NCI-H2107 treated with DMSO at 0.1 percent for 48 hours (cell line): ENCODE measurements around the gene SIM1.

Experiments used
- DNase-seq: peaks from one replicate; lab custom pipeline; 2025; ENCODE audit not compliant: unreplicated experiment; lab: John Stamatoyannopoulos, UW

SIM1 gene

GRCh38 chr6:100430962-100431361 is 33.8 kb downstream of the SIM1 start:
- no peak for DNase-seq

DNA sequence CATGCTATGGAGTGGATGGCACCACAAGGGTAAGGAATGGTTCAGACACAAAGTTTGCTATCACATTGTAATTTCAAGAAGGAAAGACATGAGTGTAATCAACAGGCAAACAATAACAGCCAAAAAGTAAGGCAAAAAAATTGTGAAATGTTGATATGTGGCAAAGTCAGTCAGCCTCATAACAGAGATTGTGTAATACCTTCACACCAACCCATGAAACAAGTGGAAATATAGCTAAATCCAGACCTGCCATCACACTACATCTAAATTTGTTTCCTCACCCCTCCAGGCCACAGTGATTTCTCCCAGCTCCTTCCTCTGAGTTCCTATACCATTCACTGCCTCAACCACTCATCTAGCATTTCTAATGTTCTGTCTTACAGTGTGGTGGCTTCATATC is 37.3 kb downstream of the SIM1 start:
- no peak for DNase-seq

DNA sequence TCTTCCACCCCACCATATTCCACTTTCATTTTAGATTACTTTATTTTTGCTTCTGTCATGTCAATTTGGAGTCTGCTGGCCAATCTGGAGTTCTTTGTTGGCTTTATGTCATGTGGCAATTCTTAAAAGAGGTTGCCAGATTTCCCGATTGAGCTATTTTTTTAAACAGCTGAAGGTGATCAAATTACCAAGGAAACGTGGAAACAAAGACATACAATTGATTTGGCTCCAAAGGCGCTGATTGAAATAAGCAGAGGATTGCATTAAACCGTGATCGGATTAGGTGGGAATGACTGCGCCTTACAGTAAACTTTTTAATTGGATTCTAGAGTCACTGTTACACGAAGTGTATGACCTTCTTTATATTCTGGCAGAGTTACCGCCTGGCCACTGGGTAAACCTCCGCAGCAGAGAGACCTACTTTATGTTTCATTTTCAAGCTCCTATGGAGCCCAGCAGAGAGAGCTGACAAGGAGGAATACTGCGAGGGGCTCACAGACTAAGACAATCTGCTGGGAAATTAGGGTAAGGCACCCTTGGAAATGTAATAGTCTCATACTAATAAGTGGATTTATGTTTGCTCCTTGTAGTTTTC is 37.9 kb downstream of the SIM1 start:
- no peak for DNase-seq

DNA sequence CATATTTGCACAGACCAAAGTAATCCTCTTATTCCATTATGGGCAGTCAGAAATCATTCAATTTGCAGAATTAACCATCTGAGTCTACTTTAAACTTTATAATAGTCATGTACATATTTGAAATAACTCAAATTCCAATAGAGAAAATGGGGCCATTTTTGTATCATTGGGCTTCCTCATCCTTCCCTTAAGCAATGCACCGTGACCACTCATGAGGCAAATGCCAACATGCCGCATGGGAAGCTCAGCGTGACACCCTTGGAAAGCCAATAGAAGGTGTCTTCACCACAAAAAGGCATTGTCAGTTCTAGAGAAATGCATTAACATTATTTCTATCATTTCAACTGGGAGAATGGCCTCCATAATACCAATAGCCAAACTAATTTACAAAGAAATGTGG is 38.5 kb downstream of the SIM1 start:
- DNase-seq, result no peak

- no peak for DNase-seq
Observed at GRCh38 chr6:100420711-100421110, 44.0 kb downstream of the SIM1 start.

- no peak for DNase-seq
Observed at GRCh38 chr6:100417036-100417435, 47.7 kb downstream of the SIM1 start.

GRCh38 chr6:100415768-100416167 is 49.0 kb downstream of the SIM1 start:
- no peak for DNase-seq

DNA sequence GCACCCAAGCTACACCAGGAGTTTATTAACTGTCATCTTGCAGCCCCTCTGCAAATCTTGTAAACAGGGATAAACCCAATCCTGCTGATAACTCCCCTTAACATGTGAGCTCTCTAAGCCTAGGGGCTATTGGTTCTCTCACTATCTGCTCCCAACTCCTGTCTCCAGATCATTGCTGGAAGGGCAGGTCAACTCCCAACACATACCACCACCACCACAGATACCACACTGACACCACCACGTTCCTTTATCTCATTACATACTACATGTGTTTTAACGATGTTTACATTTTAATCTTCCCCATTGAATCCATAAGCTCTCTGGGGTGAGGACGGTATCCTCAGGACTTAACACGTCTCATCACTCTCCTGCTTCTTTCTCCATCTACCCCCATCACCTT is 51.8 kb downstream of the SIM1 start:
- DNase-seq, result no peak

GRCh38 chr6:100404051-100404450 is 60.7 kb downstream of the SIM1 start:
- DNase-seq, result no peak

- no peak for DNase-seq
Observed at GRCh38 chr6:100393493-100393892, 71.2 kb downstream of the SIM1 start.

DNA sequence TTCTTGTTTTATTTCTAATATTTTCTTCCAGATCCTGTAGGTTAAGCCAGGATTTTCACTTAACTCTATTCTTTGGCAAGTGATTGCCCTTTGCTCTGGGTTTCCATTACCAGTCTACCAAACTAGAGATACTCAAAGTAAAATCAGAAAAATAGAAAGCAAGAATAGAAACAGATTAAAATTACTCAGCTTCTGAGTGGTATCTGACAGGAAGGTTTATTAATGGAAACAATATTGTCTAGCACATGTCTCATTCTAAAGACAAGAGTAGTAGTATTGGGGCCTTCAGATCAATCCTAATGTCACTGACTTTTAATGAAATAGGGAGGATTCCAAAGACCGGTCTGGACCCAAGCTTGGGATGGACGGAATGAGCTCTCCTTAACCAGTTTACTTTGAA is 72.3 kb downstream of the SIM1 start:
- no peak for DNase-seq

GRCh38 chr6:100388868-100389519 is 75.7 kb downstream of the SIM1 start:
- DNase-seq, result no peak

DNA sequence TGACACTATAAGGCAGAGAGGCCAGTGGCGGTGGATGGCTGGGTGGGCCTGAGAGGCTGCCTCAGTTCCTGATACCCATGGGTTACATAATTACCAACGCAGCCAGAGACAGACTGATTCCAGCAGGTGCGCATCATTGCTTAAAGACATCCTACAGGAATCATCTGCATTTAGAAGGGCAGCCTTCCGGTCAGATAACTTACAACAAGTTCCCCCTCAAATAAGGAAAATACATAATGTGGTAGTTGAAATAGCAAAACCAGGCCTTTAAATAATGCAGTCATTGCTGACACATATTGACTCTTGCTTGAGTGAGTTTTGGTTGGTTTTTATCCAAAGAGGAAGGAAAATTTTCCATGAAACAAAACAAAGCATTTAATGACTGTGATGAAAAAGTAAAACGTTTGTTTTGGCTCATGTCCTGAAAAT is 81.9 kb downstream of the SIM1 start:
- no peak for DNase-seq

- DNase-seq, result no peak
Observed at GRCh38 chr6:100382031-100382430, 82.7 kb downstream of the SIM1 start.

DNA sequence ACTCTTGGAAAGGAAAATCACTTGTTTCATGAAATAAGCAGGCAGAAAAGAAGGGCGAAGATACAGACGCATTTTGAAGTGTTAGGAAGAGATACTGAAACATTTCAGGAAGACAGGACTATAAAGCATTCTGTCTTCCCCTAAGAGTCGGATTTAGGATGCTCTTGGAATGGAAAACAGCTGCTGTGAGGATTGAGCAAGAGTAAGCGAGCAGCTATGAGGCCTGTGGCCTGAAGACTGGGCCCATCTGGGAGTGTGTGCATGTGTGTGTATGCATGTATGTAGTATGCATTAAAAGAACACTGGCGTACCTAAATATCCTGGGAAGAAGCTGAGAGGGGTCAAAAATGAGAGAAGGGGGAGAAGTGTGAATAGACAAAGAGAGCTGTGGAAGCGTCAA is 83.6 kb downstream of the SIM1 start:
- no peak for DNase-seq

DNA sequence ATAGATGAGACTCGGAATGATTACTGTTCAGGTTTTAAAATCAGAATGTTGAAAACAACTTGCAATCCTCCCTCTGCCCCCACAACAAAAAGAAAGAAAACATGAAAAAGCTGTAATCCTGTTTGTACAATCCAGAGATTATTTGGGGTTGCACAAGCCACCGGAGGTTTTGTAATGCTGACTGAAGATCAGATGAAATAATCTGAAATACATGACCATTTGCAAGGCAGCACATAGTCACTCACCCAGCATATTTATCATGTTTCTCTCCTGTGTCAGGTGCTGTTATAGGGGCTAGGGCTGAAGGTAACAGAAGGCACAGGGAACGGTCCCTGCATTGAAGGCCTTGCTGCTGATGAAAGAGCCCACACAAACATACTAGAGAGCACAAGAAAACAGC is 85.3 kb downstream of the SIM1 start:
- DNase-seq, result no peak

DNA sequence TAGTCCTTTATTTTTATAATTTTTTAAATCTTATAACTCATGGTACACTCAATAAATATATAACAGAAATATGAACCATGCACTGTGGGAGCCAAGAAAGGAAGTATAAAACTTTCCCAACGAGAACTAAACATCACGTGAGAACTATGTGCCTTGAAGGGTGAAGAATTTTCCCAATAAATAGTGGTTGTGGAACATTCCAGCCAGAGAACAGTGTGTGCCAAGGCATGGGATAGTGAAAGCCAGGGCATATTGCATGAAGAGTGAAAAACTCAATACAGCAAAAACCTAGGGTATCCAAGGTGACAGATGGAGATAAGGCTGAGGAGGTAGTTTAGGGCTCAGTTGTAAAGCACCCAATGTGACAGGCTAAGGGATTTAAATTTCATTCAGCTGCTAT is 86.1 kb downstream of the SIM1 start:
- DNase-seq, result no peak

DNA sequence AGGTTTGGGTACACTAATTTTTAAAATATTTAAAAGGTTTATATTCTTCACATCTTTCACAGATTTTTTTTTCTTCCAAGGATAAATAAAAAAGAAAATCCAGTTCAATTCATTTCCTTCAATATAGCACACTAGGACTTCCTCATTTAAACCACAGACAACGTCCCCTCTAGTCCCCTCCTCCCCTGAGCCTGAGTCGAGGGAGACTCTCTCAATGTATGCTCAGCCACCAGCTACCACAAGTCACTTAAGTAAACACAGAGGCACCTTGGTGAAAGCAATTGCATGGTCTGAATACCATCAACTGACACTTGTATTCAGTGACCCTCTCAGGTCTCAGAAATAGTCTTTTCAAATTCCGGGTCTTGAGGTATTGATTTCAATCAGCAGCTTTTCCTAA is 88.6 kb downstream of the SIM1 start:
- no peak for DNase-seq

GRCh38 chr6:100372326-100373091 is 92.2 kb downstream of the SIM1 start:
- no peak for DNase-seq

DNA sequence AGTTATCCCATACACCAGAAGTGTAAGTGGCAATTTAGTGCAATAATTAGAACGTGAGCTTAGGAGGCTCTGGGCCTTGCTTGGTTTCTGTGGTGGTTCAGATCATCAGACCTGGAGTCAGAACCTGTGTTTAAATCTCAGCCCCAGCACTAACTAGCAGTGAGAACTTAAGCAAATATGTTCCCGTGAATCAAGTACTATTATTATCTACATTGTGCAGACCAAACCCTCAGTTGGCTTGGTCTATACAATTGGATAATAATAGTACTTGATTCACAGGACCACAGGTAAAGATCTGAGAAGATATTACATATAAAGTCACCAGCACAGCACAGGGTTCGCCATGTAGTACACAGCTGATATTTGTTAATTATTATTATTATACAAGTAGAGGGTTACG is 93.1 kb downstream of the SIM1 start:
- no peak for DNase-seq

- no peak for DNase-seq
Observed at GRCh38 chr6:100370265-100370664, 94.5 kb downstream of the SIM1 start.

DNA sequence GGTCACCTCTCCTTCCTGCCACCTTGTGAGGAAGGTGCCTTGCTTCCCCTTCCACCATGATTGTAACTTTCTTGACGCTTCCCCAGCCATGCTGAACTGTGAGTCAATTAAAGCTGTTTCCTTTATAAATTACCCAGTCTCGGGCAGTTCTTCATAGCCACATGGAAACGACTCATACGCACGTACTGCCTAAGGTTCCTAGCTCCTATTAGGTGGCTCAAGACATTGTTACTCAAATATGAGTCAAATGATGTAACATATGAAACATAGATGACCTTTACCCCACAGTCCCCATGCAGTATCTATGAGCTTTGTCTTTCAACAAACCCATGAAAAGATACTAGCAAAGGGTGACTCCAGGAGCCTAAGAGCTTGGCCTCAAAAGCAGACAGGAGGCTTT is 98.3 kb downstream of the SIM1 start:
- DNase-seq, result no peak
